Fibroblast of upper back skin (primary cell): ENCODE results near the gene FHIP1A.

ENCODE experiments used
- DNase-seq: peaks from one replicate; pipeline ENCODE4 v3.0.0-alpha.2; 2013

FHIP1A gene

GRCh38 chr4:151418385-151418784 lies 9.4 kb downstream of the FHIP1A start:
- peak; percentile 90 for DNase-seq

GRCh38 chr4:151418856-151419255 lies 9.9 kb downstream of the FHIP1A start:
- no peak for DNase-seq

GRCh38 chr4:151420250-151420807 lies 11.4 kb downstream of the FHIP1A start:
- peak; percentile 28 for DNase-seq

- DNase-seq, result no peak
Measured at GRCh38 chr4:151422854-151423253, 13.9 kb downstream of the FHIP1A start.

GRCh38 chr4:151426513-151426912 lies 17.5 kb downstream of the FHIP1A start:
- no peak for DNase-seq

GRCh38 chr4:151427266-151427665 lies 18.3 kb downstream of the FHIP1A start:
- DNase-seq, result no peak

GRCh38 chr4:151428346-151428745 lies 19.4 kb downstream of the FHIP1A start:
- no peak for DNase-seq

- DNase-seq, result peak; percentile 31
Measured at GRCh38 chr4:151429957-151430570, 21.1 kb downstream of the FHIP1A start.

GRCh38 chr4:151430740-151431457 lies 21.9 kb downstream of the FHIP1A start:
- DNase-seq, result no peak

- no peak for DNase-seq
Measured at GRCh38 chr4:151431728-151432127, 22.8 kb downstream of the FHIP1A start.

- no peak for DNase-seq
Measured at GRCh38 chr4:151432654-151433053, 23.7 kb downstream of the FHIP1A start.

- peak; percentile 80 for DNase-seq
Measured at GRCh38 chr4:151434183-151434860, 25.3 kb downstream of the FHIP1A start.

GRCh38 chr4:151436093-151436518 lies 27.1 kb downstream of the FHIP1A start:
- no peak for DNase-seq

GRCh38 chr4:151437505-151437904 lies 28.5 kb downstream of the FHIP1A start:
- DNase-seq, result no peak

GRCh38 chr4:151438154-151438553 lies 29.2 kb downstream of the FHIP1A start:
- no peak for DNase-seq

GRCh38 chr4:151439320-151439719 lies 30.3 kb downstream of the FHIP1A start:
- no peak for DNase-seq

GRCh38 chr4:151442002-151442401 lies 33.0 kb downstream of the FHIP1A start:
- DNase-seq, result no peak

GRCh38 chr4:151443247-151443646 lies 34.3 kb downstream of the FHIP1A start:
- DNase-seq, result no peak

GRCh38 chr4:151443752-151444151 lies 34.8 kb downstream of the FHIP1A start:
- DNase-seq, result no peak

- DNase-seq, result no peak
Measured at GRCh38 chr4:151446208-151446607, 37.2 kb downstream of the FHIP1A start.

GRCh38 chr4:151454513-151454912 lies 45.5 kb downstream of the FHIP1A start:
- DNase-seq, result no peak

- DNase-seq, result no peak
Measured at GRCh38 chr4:151455212-151455611, 46.2 kb downstream of the FHIP1A start.

- DNase-seq, result no peak
Measured at GRCh38 chr4:151458148-151458547, 49.2 kb downstream of the FHIP1A start.
